NCI-H226 (cell line): ENCODE measurements around the gene NELL1.

ENCODE experiments used
- DNase-seq: peaks from one replicate; pipeline ENCODE4 v3.0.0-alpha.2; 2015

Gene NELL1

DNA sequence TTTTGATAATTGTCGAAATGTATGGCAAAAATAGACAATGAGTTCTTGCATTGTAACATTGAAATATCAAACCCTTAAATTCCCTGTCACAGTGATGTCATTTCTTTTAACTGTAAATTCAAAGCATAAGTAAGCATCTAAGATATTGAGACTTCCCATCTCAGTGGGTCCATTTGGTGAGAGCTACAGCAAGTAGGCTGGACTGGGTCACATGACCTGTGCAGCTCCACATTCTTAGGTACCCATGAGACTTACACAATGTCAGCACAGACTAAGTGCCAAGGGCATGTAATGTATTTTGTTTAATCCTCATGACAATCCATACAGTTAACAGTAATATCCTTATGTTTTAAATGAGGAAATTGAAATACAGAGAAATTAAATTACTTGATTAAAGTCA lies 210.7 kb downstream of the NELL1 start:
- no peak for DNase-seq

DNA sequence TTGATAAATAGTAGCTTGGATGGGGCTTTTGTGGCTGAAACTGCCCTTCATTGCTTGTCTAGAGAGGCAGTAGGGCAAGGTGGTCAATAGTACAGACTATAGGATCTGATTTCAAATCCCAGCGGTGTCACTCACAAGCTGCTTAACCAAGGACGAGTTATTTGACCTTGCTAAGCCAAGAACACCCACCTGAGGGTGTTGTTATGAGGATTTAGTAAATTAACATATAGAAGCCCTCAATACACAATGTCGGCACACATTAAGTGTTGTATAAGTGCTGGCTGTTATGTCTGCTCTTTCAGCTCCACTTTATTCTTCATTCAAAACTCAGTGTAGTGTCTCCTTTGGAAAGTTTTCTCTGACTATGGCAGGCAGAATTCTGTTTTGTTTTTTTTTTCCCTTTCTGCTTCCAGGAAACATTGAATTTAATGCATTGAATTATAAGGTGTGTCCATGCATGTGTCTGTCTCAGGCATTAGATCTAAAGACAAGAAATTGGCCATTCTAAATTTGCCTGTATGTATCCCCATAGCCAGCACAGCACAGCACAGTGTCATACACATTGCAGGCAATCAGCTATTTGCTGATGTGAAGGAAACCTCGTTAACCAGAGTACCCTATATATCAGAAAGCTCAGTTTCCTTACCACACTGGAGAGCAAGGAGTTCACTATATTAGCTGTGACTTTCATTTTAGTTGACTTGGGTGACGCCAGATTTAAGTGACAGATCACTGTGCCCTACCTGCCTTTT lies 212.1 kb downstream of the NELL1 start:
- no peak for DNase-seq

DNA sequence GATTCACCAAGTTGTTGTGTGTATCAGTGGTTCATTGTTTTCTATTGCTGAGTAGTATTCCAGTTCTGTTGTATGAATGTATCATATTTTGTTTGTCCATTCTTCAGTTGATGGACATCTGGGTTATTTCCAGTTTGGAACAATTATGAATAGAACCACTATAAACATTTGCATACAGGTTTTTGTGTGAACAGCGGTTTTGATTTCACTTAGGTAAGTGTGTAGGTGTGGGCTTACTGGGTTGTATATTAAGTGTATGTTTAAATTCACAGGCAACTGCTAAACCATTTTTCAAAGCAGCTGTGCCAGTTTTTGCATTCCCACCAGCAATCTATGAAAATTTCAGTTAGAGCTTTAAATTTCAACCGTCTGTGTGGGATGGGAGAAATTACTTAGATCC lies 217.8 kb downstream of the NELL1 start:
- no peak for DNase-seq

DNA sequence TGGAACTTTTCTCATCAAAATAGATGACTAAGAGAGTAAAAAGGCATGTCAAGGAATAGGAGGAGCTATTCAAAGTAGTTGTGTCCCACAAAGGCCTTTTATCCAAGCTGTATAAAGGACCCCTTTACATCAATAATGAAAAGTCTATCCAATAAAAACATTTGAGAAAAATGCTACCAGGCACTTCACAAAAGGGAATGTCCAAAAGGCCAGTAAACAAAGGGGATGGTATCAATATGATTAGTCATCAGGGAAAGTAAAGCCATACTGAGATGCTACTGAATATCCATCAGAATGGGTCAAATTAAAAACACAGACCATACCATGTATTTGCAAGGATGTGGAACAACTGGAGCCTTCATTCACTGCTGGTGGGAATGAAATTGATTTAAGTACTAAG lies 224.9 kb downstream of the NELL1 start:
- DNase-seq = no peak

DNA sequence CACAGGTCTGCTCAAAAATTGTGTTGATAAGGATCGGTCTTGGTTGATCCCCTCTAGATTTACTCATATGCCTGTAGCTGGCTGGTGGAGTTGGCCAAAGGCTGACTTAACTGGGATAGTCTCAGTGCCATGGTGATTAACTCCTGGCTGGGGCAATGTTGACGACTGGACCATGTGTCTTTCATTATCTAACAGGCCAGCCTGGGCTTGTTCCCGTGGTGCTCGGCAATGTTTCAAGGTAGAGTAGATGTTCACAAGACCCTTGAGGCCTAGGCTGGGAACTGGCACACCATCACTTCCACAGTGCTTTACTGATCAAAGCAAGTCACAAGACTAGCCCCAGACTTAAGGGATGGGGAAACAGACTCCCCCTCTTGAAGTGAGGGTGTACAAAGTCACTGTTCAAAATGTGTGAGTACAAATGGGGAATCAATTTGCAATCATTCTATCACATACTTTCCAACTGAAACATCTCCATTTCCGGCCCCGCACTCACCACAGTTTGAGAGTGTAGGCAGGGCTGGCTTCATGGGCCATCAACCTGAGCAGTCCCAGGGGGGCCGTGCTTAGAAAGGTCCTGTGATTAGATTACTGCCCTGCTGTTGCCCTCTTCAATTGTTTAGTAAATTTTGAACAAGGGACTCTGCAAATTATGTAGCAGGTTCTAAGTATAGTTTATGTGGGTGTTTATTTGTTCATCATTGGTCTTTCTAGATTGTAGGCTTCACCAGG lies 240.8 kb downstream of the NELL1 start:
- DNase-seq = no peak

DNA sequence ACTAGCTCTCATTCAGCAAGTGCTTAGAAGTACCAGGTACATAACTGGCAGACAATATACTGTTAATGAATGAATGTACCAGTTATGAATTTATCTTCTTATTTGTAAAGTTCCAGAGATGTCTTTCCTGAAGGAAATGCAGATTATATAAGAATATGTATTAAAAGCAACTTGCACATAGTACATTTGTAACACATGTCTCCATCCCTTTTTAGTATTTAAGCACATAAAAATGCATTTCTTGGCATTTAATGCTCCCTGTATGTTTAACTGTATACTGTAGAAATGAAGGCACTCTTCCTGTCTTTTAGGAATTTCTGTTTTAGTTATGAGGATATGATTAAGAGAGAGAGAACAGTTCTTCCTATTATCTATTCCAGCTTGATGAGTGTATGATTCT lies 241.3 kb downstream of the NELL1 start:
- no peak for DNase-seq

DNA sequence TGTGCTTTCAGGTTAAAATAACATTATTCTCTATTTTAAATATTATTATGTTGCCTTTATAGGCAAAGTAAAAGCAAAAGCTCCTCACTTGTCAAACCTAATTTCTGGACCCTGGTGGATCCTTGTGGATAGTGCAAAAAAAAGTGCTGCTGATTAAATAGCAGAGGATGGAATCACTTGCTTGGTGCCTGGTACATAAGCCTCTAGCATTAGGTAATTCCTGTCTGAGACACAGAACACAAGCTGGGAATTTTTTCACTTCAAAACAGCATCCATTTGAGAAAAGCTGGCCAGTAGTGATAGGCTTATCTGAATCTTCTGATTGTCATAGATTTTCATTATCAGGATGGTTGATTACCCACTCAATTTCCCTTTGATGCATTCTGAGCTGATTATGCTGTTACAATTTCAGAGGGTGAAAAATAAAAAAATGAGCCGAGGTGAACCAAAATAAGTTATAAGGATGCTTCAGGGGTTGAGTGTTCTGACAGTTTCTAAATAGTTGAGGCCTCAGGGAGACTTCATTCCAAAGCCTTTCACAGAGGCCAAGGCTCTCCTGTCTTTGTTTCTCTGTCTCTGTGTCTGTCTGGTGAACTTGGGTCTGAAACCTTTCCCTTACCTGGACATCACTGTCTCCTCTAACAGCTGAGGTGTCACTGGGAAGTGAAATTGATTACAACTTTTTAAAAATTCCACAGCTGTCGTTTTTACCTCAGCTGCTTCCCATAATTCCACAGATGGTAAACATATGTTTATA lies 242.9 kb downstream of the NELL1 start:
- DNase-seq = no peak

DNA sequence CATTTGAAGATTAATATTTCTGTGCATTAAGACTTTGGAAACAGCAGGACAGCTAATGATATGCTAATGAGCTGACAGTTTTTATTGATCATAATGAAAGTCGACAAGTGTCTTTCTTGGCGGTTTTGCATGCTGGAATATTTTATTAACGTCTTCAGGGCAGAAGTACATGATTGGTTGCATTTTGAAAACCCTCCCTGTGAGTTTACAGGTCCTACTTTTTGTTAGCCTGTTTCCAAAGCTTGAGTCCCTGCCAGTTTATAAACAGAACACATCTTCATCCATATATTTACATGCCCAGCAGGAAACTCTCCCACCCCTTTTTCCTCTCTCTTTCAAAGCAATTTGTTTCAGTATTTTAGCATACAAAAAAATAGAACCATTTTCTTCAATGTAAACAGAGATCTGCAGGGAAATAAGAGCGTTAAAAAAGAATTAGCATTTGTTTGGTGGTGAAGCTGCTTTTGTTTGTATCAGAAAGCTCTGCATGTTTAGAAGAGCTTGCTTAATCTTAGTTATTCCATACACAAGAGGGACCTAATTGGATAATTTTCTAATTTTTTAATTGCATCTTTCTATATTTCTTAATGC lies 243.6 kb downstream of the NELL1 start:
- no peak for DNase-seq

DNA sequence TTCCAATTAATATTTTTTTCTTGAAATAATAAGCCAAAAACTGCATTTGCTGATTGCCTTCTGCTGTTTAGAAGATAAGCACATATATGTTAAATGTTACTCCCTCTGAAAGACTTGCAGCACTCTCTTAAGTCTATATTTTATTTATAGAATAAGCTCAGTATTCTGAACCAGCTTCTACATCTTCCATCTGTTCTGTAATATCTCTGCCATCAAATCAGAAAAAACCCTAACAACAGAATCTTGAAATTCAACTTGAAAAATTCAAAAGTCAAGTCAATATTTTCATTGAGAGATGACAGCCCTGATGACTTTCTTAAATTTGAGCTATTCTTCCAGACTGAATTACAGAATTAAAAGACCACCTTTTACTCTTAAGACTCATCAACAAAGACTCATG lies 247.9 kb downstream of the NELL1 start:
- DNase-seq = no peak

DNA sequence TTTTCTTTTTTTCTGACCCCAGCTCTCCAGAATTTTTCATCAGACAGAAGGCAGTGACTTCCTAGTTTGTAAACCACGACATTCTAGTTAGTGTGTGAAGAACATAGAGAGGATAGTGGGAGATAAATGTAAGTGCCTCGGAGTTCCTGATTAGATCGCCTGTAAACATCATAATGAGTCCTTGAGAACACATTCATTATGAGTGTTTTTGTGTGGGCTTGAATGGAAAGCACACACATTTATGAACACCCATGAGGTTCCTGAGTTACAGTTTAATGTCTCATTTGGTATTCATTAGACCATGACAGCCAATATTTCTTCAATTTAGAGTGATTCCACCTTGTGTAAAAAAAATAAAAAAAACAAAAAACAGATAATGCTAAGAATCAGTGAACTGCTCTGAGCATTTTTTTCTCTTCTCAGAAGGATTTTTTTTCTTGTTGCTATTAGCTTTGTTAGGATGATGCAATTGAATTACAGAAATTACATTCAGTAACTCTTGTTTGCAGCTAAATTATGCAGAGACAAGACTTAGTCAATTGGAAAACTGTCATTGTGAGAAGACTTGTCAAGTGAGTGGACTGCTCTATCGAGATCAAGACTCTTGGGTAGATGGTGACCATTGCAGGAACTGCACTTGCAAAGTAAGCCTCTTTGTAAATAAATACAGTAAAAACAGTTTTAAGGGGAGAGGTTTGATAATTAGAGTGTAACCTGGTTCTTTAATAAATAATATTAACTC lies 257.6 kb downstream of the NELL1 start:
- DNase-seq = no peak

DNA sequence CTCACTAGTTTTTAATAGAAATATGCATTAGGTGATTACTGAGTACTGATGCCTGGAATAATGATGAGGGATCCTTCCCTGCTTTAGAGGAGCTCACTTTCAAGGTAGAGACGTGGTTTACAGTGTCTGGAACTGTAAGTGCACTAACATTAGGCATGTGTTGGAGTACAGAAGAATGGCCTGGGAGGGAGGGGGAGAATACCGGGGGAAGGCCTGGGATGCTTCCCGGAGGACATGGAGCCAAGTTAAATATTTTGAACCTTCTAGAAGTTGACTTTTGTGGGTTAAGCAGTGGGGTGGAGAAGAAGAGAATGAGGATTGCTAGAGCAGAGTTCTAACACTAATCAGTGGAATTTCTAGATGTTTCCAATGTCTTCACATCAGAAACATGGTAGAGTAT lies 261.6 kb downstream of the NELL1 start:
- no peak for DNase-seq

DNA sequence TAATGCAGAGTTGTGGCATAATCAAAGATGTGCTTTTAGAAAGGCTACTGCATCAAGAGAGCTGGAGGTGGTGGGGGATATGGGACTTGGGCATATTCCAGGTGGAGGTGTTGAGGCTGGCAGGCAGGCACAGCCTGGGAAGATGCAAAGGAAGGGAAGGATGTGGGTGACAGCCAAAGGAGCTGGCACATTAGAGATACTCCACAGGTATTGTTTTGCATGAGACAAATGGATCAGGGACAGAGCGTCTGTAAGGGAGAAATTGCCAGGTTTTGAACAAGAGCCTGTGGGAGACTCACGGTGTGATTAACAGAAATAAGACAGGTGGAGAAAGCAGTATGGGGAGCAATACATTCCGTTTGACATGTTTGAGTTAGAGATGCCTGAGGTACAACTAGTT lies 263.7 kb downstream of the NELL1 start:
- DNase-seq = no peak

DNA sequence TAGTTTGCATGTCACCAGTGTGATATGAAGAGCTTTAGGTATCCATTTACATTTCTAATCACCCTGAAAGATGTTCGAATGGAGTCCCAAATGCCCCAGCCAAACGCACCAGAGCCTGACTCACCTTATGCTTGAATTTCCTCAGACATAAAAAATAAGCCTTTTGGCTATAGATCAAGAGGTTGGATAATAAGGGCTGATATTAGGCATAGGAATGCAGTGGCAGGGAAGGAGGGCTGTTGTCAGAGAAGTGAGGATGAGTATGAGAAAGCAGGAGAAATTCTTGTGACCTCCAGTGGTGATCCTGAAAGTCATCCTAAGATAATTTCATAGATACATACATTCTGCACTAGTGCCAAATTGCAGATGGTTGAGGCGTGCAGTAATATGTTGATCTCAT lies 264.6 kb downstream of the NELL1 start:
- no peak for DNase-seq

DNA sequence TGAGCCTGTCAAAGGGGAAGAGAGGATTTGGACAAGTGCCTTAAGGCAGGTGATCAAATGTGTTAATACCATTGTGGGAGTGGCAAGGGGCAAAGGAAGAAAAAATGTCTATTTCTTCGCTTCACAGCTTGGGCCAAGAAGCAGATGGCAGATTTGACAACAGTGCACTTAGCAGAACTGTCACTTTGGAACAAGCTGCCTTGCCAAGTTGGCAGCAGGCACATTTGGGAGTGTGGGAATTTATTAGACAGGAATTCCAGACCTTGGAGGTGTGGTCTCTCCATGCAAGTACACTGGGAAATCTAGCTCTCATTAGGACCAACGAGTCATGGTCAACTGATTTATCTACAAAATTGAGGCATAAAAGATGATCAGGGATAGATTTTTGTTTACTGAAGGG lies 265.1 kb downstream of the NELL1 start:
- no peak for DNase-seq

DNA sequence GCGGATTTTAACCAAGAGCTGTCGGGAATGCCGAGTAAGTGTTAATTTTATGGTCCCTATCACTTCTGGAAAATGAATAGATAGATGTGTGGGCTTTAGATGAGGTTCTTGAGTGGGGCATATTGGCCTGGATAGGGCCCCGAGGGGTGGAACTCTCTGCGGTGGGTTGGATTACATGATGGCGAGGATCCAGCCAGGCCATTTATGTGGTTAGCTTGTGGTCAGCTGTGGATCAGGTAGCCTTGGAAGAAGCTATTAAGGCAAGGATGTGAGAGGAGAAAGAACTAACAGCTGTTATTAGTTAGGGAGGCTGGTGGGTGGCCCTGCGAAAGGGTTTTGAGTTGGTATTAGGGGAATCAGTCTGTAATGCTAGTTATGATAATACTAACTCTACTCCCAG lies 268.4 kb downstream of the NELL1 start:
- no peak for DNase-seq

DNA sequence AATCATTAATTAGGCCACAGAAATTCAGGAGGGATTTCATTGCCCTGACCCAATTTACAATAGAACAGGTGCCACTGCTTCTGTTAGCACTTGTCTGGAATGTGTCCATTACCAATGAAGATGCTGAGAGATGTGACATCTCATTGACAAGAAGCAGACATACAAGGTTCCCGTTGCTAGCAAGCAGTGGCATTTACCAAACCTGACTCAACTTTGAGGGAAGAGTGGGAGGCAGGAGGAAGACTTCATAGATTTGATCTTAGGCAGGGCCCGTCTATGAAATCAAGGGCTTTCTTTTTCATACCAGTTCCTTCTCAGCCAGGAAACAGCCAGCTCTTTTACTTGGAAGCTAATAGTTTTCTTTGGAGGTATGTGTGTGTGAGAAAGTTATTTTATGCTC lies 280.2 kb downstream of the NELL1 start:
- DNase-seq = no peak

DNA sequence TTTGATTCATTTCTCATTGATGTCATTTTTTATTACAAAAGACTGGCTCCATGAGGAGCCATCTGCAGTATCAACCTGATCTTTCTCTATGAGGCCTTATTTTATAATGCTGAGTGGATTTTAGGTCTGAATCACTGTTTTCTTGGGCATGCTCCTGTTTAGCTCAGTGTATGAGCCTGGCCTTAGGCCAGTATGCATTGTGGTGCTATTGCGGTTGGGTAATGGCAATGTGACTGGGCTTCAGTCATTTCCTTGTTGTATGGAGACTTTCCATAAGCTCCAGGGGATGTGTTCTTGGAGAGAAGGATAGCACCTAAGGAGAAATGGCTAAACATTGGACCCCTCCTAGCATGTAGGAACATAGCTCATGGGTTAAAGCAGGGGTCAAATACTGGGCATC lies 293.2 kb downstream of the NELL1 start:
- DNase-seq = no peak

DNA sequence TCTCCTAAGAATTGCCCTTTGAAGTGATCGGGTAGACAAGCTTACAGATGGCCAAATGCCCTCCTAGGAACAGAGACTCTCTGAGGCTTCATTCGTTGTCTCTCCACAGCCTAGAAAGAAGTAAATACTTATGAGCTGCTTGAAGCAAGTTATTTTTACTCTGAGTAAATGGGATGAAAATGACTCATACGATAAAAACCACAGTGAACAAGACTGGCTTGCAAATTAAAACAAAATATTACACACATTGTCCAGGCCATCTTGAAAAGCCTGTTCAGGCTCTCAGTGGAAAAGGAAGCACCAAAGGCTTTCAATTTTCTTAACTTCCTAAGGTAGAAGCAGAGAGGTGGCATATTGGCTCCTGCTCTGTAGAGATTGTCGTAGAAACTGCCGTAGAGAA lies 294.2 kb downstream of the NELL1 start:
- no peak for DNase-seq

DNA sequence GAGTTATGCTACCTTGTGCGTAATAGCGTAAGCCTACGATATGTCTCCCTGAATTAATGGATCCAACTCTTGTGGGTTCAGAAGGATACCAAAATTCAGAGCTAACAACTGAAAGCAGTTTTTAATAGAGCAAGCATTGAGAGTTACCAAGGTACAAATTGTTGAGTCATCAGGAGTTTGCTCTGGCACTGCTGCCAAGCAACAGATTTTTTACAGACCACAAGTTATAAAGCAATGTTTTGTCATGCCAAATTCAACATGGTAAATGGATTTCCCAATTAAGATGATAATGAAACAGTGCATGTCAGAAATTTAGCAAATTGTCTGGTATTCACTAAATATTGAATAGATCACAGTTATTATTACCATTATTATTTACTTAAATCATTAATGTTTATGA lies 295.6 kb downstream of the NELL1 start:
- no peak for DNase-seq

DNA sequence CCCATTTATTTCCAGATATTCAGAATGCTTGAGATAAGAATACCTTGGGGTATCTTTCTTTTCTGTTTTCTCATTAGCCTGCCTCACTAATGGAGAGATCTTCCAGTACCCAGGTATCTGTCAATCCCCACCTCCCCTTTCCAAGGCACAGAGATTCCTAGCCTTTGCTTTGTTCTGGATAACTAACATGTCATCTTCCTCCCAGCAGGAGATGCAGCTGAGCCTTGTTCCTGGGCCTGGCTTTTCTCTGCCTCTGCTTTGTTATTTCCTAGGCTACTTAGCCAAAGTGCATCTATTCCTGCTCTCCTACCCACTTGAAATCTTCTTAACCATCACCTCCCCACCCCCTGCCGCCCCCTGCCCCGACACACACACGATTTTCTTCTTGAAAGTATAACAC lies 297.1 kb downstream of the NELL1 start:
- DNase-seq = no peak

DNA sequence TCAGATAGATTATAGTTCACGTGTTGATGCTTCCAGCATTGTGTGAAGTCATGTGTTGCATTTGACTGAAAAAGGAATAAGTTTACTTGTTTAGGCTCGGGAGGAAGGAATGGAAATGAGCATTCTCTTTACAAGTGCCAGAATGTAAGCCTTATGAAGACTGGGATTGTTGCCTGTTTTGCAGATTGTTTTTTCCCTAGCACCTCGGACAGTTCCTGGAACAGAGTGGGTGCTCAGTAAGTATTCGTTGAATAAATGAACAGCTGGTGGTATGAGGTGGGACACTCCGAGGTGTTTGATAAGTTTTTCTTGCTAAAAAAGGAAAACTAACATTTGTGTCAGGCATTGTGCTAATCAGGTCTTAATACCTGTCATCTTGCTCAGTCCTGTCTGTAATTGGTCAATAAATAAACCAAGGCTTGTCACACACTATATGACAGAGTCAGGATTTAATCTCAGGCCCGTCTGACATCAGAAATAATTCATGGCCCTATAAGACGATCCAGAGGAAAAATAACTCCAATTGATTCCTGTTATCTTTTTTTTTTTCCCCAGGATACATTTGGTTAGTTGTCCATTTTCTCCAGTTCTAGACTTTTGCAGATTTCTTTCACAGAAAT lies 304.7 kb downstream of the NELL1 start:
- no peak for DNase-seq

DNA sequence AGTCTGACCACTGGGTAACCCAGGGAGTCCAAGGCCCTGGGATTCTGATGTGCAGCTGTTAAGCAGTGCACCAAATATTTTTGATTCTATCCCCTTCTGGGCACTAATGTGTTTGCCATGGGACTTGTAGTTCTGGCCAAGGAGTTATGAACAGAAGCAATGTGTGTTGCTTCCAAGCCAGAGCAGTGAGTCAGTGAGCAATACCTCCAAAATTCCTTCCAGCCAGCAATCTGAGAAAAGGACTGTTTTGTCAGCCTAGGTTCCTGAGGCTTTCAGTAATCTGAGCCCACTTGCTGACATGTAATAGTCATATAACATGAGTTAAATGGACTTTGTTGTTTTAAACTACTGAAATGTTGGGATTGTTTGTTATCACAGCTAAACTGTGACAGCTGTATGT lies 311.4 kb downstream of the NELL1 start:
- DNase-seq = no peak

DNA sequence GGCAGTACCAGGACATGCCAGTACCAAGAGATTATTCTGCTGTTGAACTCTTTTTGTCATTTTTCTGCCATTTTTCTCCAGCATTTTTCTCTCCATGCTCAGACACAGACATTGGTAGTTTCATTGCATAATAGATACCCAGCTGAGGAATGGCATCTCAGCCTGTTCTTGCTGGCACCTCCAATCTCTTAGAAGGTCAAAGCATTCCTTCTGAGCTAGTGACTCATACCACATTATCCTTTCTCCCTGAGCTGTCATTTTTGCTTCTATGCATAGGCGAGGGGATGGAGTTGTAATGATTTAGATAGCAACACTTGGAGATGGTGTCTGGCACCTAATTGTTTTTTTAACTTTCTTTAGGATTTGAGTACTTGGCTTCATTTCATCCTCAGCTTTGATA lies 321.1 kb downstream of the NELL1 start:
- DNase-seq = no peak
